GM12873 (cell line): Measurements from ENCODE around the gene PLSCR1.

Experiments used
- TF ChIP-seq, protein P1 (sequence below): IDR thresholded peaks from 2 replicates; pipeline ENCODE4 v1.5.1; 2012; ENCODE audit warnings: low read depth, mild to moderate bottlenecking, moderate library complexity, low read length, control low read depth; ENCODE audit not compliant: insufficient read depth; ENCODE audit errors: missing control alignments

The PLSCR1 gene

DNA sequence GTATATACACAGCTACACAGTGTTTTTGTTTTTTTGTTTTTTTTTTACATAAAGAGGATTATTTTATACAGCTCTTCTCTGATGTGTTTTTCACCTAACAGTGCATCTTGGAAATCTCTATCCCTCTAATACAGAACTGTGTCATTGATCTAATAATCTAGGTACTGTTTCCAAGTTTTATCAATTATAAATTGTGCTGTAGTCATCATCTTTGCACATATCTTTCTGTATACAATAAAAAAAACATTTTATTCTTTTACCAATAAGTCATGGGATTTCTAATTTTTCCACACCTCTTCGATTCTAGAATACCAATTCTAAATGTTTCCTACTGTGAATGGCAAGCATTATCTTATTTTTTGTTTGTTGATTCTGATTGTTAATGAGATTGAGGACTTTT, 73.4 kb downstream of the PLSCR1 start:
- TF ChIP-seq, protein P1, sequence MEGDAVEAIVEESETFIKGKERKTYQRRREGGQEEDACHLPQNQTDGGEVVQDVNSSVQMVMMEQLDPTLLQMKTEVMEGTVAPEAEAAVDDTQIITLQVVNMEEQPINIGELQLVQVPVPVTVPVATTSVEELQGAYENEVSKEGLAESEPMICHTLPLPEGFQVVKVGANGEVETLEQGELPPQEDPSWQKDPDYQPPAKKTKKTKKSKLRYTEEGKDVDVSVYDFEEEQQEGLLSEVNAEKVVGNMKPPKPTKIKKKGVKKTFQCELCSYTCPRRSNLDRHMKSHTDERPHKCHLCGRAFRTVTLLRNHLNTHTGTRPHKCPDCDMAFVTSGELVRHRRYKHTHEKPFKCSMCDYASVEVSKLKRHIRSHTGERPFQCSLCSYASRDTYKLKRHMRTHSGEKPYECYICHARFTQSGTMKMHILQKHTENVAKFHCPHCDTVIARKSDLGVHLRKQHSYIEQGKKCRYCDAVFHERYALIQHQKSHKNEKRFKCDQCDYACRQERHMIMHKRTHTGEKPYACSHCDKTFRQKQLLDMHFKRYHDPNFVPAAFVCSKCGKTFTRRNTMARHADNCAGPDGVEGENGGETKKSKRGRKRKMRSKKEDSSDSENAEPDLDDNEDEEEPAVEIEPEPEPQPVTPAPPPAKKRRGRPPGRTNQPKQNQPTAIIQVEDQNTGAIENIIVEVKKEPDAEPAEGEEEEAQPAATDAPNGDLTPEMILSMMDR: no peak

DNA sequence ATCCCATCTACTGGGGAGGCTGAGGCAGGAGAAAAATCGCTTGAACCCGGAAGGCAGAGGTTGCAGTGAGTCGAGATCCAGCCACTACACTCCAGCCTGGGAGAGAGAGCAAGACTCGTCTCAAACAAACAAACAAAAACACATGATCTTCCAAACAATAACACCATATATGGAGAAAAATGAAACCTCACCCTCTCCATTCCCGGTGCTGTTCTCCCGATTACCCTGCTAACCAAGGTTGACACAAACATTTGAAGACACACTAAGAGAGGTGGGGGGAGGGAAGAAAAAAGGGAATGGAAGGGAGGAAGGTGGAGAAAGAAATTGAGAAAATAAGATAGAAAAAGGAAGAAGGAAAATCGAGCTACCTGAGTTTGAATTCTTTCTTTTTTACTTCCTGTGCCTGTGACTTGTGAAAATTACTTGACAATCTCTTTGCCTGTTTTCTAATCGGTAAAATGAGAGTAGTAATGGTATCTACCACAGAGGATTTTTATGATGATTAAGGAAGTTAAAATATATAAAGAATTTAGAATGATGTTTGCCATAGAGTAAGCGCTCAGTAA, 73.9 kb downstream of the PLSCR1 start:
- TF ChIP-seq, protein P1: no peak

DNA sequence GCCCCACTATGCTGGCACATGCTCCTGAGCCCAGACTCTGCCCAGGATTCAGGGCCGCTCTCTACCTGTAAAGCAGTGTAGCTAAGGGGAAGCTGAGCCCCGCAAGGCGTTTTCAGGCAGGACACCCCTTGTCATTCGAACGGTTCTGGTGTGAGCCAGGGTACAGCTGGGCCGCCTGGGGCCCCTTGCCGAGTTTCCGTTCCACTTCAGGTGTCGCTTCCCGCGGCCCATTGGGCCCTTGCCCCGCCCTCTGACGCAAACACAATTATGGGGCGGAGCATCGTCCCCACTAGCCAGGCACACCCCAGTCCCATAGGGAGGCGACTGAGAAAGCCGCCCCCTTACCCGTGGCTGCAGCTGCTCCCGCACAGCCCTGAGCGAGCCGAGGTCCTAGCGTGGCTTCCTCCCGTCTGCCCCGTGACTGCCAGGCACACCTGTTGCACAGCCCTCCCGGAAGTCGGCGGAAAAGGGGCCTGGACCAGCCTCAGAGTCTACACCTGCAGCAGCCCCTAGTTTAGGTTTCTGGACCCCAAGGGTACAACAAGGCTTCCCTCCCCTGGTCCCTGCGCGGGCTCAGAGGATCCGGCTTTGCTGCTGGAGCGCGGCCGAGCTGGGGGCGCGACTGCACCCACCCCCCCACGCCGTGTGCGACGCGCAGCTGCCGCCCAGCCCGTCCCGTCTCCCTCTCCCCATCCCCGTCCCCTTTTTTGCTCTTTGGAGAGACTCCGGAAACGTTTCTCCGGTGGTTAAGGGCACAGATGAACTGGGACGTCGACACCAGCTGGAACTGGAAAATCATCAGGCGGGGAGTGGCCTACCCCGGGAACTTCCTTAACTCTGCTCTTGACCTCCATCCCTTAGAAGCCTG, 75.0 kb downstream of the PLSCR1 start, which contains the start of gene PLSCR2:
PLSCR2 (minus strand) TSS at position 412 of the 868 bp plus-strand sequence. CDS start 9,657 bp downstream, outside the sequence.
- TF ChIP-seq, protein P1: no peak

DNA sequence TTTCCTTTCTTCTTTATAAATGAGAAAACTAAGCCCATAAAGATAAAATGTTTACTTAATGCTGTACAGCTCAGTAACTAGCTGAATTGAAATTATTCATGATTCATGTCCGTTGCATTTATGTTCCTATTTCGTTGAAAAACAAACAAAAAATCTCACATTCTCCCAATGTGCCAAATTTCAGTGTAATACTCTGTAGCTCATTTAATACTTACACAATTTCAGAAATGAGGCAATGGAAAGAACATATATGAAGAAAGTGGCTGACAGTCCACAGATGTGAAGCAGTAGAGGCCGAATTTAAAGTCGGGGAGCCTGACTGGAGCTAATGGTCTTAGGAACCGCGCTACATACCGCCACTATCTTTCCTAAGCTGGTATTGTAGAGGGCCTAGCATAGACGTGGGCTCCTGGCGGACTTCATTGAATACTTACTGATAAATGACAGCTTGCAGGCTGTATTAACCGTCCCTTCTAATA, 75.7 kb downstream of the PLSCR1 start:
- TF ChIP-seq, protein P1: no peak

DNA sequence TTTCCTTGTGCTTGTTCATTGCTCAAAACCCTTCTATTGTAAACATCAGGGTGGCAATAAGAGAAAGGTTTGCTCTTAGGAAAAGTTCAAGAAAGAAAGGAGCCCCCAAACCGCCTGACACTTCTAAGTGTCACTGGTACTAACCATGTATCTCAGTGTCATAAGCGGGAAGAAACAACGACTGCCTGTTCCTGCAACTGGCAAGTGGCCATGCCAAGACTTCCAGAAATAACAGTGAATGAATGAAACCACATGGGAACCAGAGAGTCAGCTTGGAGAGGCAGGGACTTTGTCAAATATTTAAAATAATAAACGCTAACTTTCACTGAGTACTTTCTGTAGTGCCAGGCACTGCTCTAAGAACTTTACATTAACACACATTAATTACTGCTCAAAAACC, 76.2 kb downstream of the PLSCR1 start:
- TF ChIP-seq, protein P1: no peak

DNA sequence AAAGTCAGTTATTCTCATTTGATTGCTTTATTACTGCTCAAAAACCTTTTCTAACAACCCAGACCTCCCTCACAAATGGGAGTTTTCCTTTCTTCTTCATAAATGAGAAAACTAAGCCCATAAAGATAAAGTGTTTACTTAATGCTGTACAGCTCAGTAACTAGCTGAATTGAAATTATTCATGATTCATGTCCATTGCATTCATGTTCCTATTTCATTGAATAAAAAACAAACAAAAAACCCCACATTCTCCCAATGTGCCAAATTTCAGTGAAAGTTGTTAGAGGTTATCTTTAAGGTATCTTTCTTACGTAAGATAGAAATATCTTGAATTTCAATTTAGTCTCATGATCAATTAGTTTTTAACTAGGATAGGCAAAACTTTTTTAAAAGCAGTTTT, 77.8 kb downstream of the PLSCR1 start:
- TF ChIP-seq, protein P1: no peak

DNA sequence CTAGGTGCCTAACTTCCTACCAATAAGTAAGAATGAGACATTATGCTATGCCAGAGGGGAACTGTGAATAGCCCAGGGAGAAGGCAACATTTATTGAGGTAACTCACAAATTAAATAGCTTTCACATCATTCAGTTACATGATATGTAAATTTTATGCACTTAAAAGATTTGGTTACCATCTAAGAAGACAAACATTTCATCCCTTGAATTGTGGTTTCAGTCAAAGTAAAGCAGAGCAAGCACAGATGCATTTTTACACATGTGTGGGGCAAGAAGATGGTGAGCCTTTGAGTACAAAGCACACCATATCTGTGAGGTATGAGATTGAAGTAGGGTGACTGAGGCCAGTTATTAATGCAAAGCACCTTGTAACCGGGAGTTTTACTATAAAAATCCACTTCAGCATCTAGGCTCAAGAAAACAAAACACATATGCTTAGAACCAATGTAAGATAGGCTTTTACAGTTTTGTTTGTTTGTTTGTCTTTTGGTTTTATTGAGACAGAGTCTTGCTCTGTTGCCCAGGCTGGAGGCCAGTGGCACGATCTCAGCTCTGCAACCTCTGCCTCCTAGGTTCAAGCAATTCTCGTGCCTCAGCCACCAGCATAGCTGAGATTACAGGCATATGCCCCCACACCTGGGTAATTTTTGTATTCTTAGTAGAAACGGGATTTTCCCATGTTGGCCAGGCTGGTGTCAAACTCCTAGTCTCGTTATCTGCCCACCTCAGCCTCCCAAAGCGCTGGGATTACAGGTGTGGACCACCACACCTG, 78.5 kb downstream of the PLSCR1 start:
- TF ChIP-seq, protein P1: no peak
